A172 (cell line): ENCODE measurements around the gene TRAM2. TPM values are rescaled to one million over a fixed set of nuclear protein-coding genes. Genes with fewer than 3 reads are reported as not detected.
"Not testable (repeated sequence)": the region's sequence is repeated elsewhere in the genome, so short reads cannot be mapped to it uniquely, and the experiment has no call there.

Experiments used
- DNase-seq: peaks from one replicate; pipeline ENCODE4 v3.0.0-alpha.2; 2015; ENCODE audit warnings: low spot score
- total RNA-seq: library from RNA; depleted of rRNA; stranded (reverse); fragments of >200 nt; shearing (Covaris generic); gene quantifications from 2 replicates; pipeline ENCODE4 v1.2.3, GENCODE V29; 2014; rRNA removed

The TRAM2 gene
- total RNA-seq, 1 experiment from 2014 or later = 91.1 TPM

GRCh38 chr6:52493669-52494068 lies 83.2 kb downstream of the TRAM2 start:
- DNase-seq = no peak

GRCh38 chr6:52491203-52492069 lies 85.4 kb downstream of the TRAM2 start:
- DNase-seq = no peak

DNA sequence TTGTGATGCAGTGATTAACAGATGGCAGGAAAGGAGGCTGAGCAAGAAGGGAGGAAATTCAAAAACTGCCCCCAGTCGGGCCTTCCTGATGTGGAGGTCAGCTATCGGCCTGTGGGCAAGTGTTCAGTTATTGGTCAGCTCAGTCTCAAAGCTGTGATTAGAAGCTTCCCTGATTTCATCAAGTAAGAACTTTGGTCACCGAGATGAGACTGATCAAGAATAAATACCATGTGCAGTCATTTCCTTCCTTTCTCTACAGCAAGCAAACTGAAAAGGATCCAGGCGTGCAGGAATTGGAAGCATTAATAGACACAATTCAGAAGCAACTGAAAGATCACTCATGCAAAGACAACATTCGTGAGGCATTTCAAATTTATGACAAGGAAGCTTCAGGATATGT lies 87.0 kb downstream of the TRAM2 start:
- no peak for DNase-seq

DNA sequence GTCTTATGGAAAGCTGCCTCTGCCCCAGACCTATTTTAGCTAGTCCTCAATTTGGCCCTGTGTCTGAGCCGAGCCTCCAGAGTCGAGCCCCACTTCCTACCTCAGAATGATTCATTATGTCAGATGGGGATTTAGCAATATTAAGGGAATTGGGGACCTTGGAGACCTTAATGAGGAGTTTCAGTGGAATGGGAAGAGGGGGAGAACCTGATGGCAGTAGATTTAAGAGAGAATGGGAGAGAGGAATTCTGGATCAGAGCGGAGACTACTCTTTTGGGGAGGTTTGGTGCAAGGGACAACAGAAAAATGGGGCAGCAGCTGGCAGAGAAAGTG lies 93.2 kb downstream of the TRAM2 start:
- DNase-seq = no peak

DNA sequence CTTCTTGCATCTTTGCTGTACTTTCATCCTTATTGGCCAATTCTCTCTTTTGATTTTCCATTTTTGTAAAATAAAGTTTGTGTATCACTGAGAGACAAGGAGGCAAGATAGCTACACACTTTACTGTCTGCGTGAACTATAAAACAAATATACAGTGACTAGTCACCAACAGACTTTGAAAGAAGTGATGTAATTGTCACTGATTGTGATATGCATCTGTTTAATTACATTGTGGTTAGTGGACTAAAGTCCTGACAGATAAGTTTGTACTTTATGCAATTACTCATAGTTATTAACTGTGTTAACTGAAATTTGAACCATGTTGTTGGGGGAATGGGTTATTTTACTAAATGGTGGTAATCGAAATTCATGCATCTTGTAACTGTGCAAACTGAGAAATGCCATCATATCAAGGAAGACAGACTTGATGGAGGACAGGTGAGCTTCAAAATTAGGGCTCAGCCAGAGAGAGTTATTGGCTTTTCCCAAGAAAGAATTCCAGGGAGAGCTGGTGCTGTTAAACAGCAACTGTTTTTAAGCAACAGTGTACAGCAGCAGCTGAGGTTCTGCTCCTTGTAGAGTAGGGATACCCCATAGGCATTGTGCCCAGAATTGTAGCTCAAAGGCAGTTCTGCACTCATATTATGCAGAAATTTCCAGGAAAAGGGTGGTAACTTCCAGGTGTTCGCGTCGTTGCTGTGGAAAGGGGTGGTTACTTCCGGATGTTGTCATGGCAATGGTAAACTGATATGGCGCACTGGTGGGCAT lies 93.8 kb downstream of the TRAM2 start:
- DNase-seq = peak; percentile 41

DNA sequence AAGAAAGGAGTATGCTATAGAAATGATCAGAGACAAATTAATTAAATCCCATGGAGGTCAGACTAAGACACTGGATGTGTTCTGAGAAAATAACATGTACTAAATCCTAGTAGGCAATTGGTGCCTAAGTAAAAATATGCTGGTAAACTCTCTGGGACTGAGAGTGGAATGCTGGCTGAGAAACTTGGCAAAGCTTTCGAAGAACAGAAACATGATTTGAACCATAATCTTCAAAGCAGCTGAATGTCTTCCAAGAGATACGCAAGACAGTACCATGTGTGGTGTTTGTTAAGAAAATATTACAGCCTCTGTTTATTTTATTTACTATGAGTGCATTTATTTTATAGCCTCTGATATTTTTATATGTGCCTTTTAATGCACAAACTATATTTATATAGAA lies 101.6 kb downstream of the TRAM2 start:
- no peak for DNase-seq

GRCh38 chr6:52474173-52474572 lies 102.7 kb downstream of the TRAM2 start:
- DNase-seq = no peak

- not testable (repeated sequence) for DNase-seq
Observed at GRCh38 chr6:52461194-52461593, 115.7 kb downstream of the TRAM2 start.

- no peak for DNase-seq
Observed at GRCh38 chr6:52457096-52457495, 119.8 kb downstream of the TRAM2 start.

GRCh38 chr6:52454556-52454955 lies 122.3 kb downstream of the TRAM2 start:
- peak; percentile 72 for DNase-seq

Other genes with a start within 250 kb of the TRAM2 start
- gene PAQR8, start 214.9 kb downstream of the TRAM2 start, total RNA-seq = 2.7 and 3.6 TPM in 2 replicates
- 29.1 and 39.1 TPM in 2 replicates for gene EFHC1, start 156.7 kb downstream of the TRAM2 start, total RNA-seq
- 108 and 116 TPM in 2 replicates for gene TMEM14A, start 94.1 kb upstream of the TRAM2 start, total RNA-seq
- not detected in 2 replicates for gene GSTA2, start 186.4 kb upstream of the TRAM2 start, total RNA-seq
- gene GSTA1, start 226.8 kb upstream of the TRAM2 start, total RNA-seq = not detected in 2 replicates